Measurements from ENCODE around the gene FAM3C. TPM values are rescaled to one million over a fixed set of nuclear protein-coding genes. Genes with fewer than 3 reads are reported as not detected.
A peak's percentile ranks its signal among the peaks of the same experiment; 100 is the strongest.
"Not testable (repeated sequence)": the region's sequence is repeated elsewhere in the genome, so short reads cannot be mapped to it uniquely, and the experiment has no call there.

FAM3C gene
- polyA plus RNA-seq, 1 donor from 2014 or later, result 61.8 TPM

DNA sequence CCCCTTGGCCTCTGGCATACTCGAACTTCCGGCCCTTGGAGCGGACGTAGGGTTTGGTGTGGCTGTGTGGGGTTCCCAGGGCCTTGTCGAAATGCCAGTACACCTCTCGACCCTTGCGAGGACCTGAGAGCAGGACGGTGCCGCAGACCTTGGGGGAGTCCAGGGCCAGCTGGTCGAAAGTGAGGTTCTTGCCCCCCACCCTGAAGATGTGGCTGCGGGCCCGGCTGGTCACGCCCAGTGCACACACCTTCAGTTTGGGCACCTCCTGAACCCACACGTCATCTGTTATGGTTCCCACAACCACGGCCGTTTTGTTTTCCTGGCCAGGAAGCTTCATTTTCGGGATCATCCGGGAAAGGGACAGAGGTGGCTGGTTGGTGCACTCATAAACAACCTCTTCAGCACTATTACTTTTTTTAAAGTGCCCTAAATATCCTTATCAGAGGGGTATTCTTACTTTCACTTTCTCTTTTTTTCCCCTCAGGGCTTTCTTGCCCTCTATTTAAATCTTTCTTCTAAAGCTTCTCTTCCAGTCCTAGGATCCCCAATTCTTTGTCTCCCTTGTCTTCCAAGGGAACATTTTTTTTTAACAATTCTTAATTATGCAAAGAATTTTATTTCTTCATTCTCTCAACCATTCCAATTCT, 44.9 kb upstream of the FAM3C start:
- TF ChIP-seq, protein P1, sequence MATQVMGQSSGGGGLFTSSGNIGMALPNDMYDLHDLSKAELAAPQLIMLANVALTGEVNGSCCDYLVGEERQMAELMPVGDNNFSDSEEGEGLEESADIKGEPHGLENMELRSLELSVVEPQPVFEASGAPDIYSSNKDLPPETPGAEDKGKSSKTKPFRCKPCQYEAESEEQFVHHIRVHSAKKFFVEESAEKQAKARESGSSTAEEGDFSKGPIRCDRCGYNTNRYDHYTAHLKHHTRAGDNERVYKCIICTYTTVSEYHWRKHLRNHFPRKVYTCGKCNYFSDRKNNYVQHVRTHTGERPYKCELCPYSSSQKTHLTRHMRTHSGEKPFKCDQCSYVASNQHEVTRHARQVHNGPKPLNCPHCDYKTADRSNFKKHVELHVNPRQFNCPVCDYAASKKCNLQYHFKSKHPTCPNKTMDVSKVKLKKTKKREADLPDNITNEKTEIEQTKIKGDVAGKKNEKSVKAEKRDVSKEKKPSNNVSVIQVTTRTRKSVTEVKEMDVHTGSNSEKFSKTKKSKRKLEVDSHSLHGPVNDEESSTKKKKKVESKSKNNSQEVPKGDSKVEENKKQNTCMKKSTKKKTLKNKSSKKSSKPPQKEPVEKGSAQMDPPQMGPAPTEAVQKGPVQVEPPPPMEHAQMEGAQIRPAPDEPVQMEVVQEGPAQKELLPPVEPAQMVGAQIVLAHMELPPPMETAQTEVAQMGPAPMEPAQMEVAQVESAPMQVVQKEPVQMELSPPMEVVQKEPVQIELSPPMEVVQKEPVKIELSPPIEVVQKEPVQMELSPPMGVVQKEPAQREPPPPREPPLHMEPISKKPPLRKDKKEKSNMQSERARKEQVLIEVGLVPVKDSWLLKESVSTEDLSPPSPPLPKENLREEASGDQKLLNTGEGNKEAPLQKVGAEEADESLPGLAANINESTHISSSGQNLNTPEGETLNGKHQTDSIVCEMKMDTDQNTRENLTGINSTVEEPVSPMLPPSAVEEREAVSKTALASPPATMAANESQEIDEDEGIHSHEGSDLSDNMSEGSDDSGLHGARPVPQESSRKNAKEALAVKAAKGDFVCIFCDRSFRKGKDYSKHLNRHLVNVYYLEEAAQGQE (IDR thresholded peaks at IDR 0.05; ENCODE audit: borderline replicate concordance), result no peak
- no peak for TF ChIP-seq EP300 (conservative IDR thresholded peaks at IDR 0.05; ENCODE audit: poor library complexity, severe bottlenecking)
- no peak for TF ChIP-seq SMC3 (conservative IDR thresholded peaks at IDR 0.05; ENCODE audit: poor library complexity)
- TF ChIP-seq RAD21 (conservative IDR thresholded peaks at IDR 0.05), result no peak
- TF ChIP-seq POLR2AphosphoS5 (IDR thresholded peaks at IDR 0.05), result no peak
- TF ChIP-seq TAF1 (IDR thresholded peaks at IDR 0.05; ENCODE audit: low read depth), result no peak
- TF ChIP-seq, protein P2, sequence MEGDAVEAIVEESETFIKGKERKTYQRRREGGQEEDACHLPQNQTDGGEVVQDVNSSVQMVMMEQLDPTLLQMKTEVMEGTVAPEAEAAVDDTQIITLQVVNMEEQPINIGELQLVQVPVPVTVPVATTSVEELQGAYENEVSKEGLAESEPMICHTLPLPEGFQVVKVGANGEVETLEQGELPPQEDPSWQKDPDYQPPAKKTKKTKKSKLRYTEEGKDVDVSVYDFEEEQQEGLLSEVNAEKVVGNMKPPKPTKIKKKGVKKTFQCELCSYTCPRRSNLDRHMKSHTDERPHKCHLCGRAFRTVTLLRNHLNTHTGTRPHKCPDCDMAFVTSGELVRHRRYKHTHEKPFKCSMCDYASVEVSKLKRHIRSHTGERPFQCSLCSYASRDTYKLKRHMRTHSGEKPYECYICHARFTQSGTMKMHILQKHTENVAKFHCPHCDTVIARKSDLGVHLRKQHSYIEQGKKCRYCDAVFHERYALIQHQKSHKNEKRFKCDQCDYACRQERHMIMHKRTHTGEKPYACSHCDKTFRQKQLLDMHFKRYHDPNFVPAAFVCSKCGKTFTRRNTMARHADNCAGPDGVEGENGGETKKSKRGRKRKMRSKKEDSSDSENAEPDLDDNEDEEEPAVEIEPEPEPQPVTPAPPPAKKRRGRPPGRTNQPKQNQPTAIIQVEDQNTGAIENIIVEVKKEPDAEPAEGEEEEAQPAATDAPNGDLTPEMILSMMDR (IDR thresholded peaks at IDR 0.05; ENCODE audit: poor library complexity, severe bottlenecking), result no peak
- TF ChIP-seq MXI1 (conservative IDR thresholded peaks at IDR 0.05; ENCODE audit: poor library complexity, severe bottlenecking), result no peak
- no peak for TF ChIP-seq EZH2 (IDR thresholded peaks at IDR 0.05; ENCODE audit: borderline replicate concordance, insufficient read depth, low read length, poor library complexity, severe bottlenecking)
- Histone ChIP-seq H2AFZ (ENCODE audit: low read depth, low read length) (no peak overlapping the region), H3K4me2 (ENCODE audit: low read length) (no peak overlapping the region)

DNA sequence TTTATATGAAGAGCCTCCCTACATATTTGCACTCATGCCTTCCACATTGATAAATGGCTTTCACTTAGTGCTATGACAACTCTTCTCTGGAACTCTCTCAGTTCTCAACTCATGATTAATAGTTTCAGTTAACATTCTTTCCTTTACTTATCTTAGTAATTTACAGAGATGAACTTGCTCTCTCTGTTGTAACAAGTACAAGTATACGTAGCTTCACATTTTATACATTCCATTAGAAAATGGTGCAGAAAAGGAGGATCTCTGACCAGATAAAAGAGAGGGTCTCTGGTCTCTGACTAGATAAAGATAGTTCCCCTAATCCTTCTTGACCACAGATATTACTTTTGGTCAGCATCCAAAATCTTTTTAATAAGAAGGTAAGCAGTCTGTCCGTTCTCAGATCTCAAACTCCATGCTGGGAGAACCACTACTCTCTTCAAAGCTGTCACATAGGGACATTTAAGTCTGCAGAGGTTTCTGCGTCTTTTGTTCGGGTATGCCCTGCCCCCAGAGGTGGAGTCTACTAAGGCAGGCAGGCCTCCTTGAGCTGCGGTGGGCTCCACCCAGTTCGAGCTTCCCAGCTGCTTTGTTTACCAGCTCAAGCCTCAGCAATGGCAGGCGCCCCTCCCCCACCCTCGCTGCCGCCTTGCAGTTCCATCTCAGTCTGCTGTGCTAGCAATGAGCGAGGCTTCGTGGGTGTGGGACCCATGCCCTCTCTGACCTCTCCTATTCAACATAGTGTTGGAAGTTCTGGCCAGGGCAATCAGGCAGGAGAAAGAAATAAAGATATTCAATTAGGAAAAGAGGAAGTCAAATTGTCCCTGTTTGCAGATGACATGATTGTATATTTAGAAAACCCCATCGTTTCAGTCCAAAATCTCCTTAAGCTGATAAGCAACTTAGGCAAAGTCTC, 42.2 kb upstream of the FAM3C start:
- peak overlapping the region; percentile 34 for H3K27ac ChIP-seq (ENCODE audit: low read length)
- not testable (repeated sequence) for H3K27me3 ChIP-seq (ENCODE audit: insufficient read depth, low read depth, low read length); H3K79me2 ChIP-seq (replicated peaks; ENCODE audit: insufficient read depth, low read length); H3K36me3 ChIP-seq (ENCODE audit: insufficient read depth, low read length); H3K4me2 ChIP-seq (ENCODE audit: low read length); H3F3A ChIP-seq (ENCODE audit: insufficient read depth, low read length, poor library complexity, severe bottlenecking); H3K9me2 ChIP-seq (ENCODE audit: insufficient read depth, low read length); H3K9me3 ChIP-seq (ENCODE audit: low read length); H4K20me1 ChIP-seq (ENCODE audit: insufficient read depth)
- TF ChIP-seq, protein P2 (IDR thresholded peaks at IDR 0.05; ENCODE audit: poor library complexity, severe bottlenecking), result peak; percentile 47
- TF ChIP-seq POLR2AphosphoS5 (IDR thresholded peaks at IDR 0.05) (peak; percentile 50), EP300 (conservative IDR thresholded peaks at IDR 0.05; ENCODE audit: poor library complexity, severe bottlenecking) (peak; percentile 58)
- TF ChIP-seq, protein P1 (IDR thresholded peaks at IDR 0.05; ENCODE audit: borderline replicate concordance), result peak; percentile 47
- H2AFZ ChIP-seq (ENCODE audit: low read depth, low read length), result peak overlapping the region; percentile 17
- H3K9ac ChIP-seq (ENCODE audit: low read length), result peak overlapping the region; percentile 23
- H3K4me3 ChIP-seq (ENCODE audit: low read length), result peak overlapping the region; percentile 40

More for the DNA sequence above, 44.9 kb upstream of the FAM3C start:
- no peaks in the 10 kb centered on the region for H4K20me1 ChIP-seq (ENCODE audit: insufficient read depth)
- H3K27ac ChIP-seq (ENCODE audit: low read length), result no peak overlapping the region
- no peaks in the 10 kb centered on the region for H3K36me3 ChIP-seq (ENCODE audit: insufficient read depth, low read length)
- H3K4me3 ChIP-seq (ENCODE audit: low read length), result no peak overlapping the region
- H3K27me3 ChIP-seq (ENCODE audit: insufficient read depth, low read depth, low read length), result no peaks in the 10 kb centered on the region
- H3K9me2 ChIP-seq (ENCODE audit: insufficient read depth, low read length), result no peaks in the 10 kb centered on the region
- H3K9ac ChIP-seq (ENCODE audit: low read length), result no peak overlapping the region
- no peaks in the 10 kb centered on the region for H3K79me2 ChIP-seq (replicated peaks; ENCODE audit: insufficient read depth, low read length)
- no peaks in the 10 kb centered on the region for H3F3A ChIP-seq (ENCODE audit: insufficient read depth, low read length, poor library complexity, severe bottlenecking)
- H3K9me3 ChIP-seq (ENCODE audit: low read length), result no peaks in the 10 kb centered on the region
